Hepatocyte (in vitro differentiated cells): Measurements from ENCODE around the gene PLK5. TPM values are rescaled to one million over a fixed set of nuclear protein-coding genes. Genes with fewer than 3 reads are reported as not detected.

ENCODE experiments used
- DNase-seq: peaks from one replicate; pipeline ENCODE4 v3.0.0-alpha.2; 2016; ENCODE audit warnings: low spot score
- H2AFZ ChIP-seq: fragments of 200-600 bp; sonication (generic); 2 replicates; pipeline ENCODE4 v1.6.0; 2016; ENCODE audit warnings: antibody characterized with exemption, mild to moderate bottlenecking
- H3K27ac ChIP-seq: fragments of 200-600 bp; sonication (generic); 2 replicates; pipeline ENCODE4 v1.5.1; 2016; ENCODE audit warnings: mild to moderate bottlenecking
- H3K27me3 ChIP-seq: fragments of 200-600 bp; sonication (generic); 2 replicates; pipeline ENCODE4 v1.6.1; 2016
- H3K36me3 ChIP-seq: fragments of 200-600 bp; sonication (generic); replicated peaks from 2 replicates; pipeline ENCODE4 v1.5.1; 2016; ENCODE audit warnings: low read depth; ENCODE audit not compliant: insufficient read depth
- H3K4me1 ChIP-seq: fragments of 200-600 bp; sonication (generic); 2 replicates; pipeline ENCODE4 v1.5.1; 2016; ENCODE audit warnings: mild to moderate bottlenecking, moderate library complexity; ENCODE audit not compliant: insufficient read depth
- H3K4me2 ChIP-seq: fragments of 200-600 bp; sonication (generic); 2 replicates; pipeline ENCODE4 v1.6.0; 2016
- H3K4me3 ChIP-seq: fragments of 200-600 bp; sonication (generic); 2 replicates; pipeline ENCODE4 v1.5.1; 2016; ENCODE audit warnings: mild to moderate bottlenecking
- H3K79me2 ChIP-seq: fragments of 200-600 bp; sonication (generic); 2 replicates; pipeline ENCODE4 v1.6.0; 2017; ENCODE audit warnings: mild to moderate bottlenecking
- H3K9me2 ChIP-seq: fragments of 200-600 bp; sonication (generic); replicated peaks from 2 replicates; pipeline ENCODE4 v1.6.0; 2017; ENCODE audit warnings: mild to moderate bottlenecking; ENCODE audit not compliant: insufficient read depth
- H3K9me3 ChIP-seq: fragments of 200-600 bp; sonication (generic); 2 replicates; pipeline ENCODE4 v1.5.1; 2016; ENCODE audit warnings: low read depth, mild to moderate bottlenecking
- H4K20me1 ChIP-seq: fragments of 200-600 bp; sonication (generic); 2 replicates; pipeline ENCODE4 v1.6.0; 2016; ENCODE audit warnings: mild to moderate bottlenecking; ENCODE audit not compliant: insufficient read depth, poor library complexity, severe bottlenecking
- EZH2 ChIP-seq: fragments of 200-600 bp; sonication (generic); IDR thresholded peaks from 2 replicates; pipeline ENCODE4 v1.6.1; 2016; ENCODE audit warnings: antibody characterized with exemption, mild to moderate bottlenecking, borderline replicate concordance
- EZH2phosphoT487 ChIP-seq: fragments of 200-600 bp; sonication (generic); IDR thresholded peaks from one replicate; pipeline ENCODE4 v1.6.1; 2018; ENCODE audit warnings: antibody characterized with exemption, mild to moderate bottlenecking, low read depth, moderate library complexity; ENCODE audit not compliant: unreplicated experiment, severe bottlenecking
- WGBS: methylation state at CpG from one replicate; pipeline ENCODE4 v1.1.6; 2016; ENCODE audit warnings: low lambda C conversion rate; ENCODE audit errors: missing lambda C conversion rate; 5-methylcytosine and 5-hydroxymethylcytosine counted together
- polyA plus RNA-seq: library from polyadenylated mRNA; unstranded; fragments of >200 nt; fragmentation: Nextera tagmentation; extraction: Ambion mirVana; gene quantifications from 2 replicates; pipeline ENCODE4 v1.2.1, GENCODE V29; 2016
- total RNA-seq: library from RNA; depleted of rRNA; stranded (reverse); fragments of >200 nt; gene quantifications from 2 replicates; pipeline ENCODE4 v1.2.3, GENCODE V29; 2014
- TF ChIP-seq, protein P1 (sequence below): fragments of 200-600 bp; sonication (generic); IDR thresholded peaks from 2 replicates; pipeline ENCODE4 v1.5.1; 2016; ENCODE audit warnings: antibody characterized with exemption, mild to moderate bottlenecking; ENCODE audit not compliant: poor library complexity

Gene PLK5
- total and polyA plus RNA-seq, 2 experiments from 2014 or later, result 0.53 TPM; not detected in 1

DNA sequence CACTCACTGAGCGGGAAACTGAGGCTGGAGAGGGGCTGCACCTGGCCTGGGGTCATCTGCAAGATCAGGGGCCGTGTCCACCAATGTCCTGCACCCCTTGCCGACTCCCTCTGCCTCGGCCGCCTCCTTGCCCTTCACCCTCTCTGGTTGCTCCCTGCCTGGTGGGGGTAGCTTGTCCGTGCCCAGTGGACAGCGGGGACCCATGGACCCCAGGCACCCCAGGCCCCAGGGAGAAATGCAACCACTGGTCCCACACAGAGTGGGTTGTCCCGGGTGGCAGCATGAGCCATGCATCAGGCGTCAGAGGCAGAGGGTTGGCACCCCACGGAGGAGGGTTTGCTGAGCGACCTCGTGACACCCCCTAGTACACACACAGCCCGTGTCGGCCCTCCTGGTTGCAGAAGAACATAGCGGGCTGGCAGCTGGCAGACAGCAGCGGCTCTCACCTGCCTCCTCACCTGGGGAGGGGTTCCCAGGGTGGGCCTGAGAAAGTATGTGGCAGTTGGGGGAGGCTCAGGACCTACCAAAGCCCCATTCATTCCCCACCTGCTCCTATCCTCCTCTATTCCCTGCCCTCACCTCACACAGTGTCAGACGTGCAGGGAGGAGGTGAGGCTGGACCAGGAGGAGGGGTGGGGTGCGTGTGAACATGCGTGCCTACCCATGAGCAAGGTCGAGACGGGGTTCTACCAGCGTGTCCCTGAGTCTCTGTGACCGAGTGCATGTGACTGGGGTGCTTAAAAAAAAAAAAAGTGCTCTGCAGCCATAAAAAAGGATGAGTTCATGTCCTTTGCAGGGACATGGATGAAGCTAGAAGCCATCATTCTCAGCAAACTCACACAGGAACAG is 19.7 kb upstream of the PLK5 start:
- Histone ChIP-seq H3K9me3 (no peaks in the 10 kb centered on the region), H3K9me2 (no peaks in the 10 kb centered on the region), H3K4me1 (peaks cover 7% of the 10 kb centered on the region), H4K20me1 (no peaks in the 10 kb centered on the region), H2AFZ (no peak overlapping the region), H3K4me2 (peak overlapping the region; percentile 74), H3K79me2 (no peaks in the 10 kb centered on the region), H3K36me3 (no peaks in the 10 kb centered on the region), H3K27ac (no peak overlapping the region), H3K4me3 (no peak overlapping the region), H3K27me3 (no peaks in the 10 kb centered on the region)
- WGBS, result 68% methylated on average over 23 of the region's 23 CpGs
- DNase-seq, result no peak
- no peak for TF ChIP-seq EZH2
- TF ChIP-seq EZH2phosphoT487, result no peak
- TF ChIP-seq, protein P1, sequence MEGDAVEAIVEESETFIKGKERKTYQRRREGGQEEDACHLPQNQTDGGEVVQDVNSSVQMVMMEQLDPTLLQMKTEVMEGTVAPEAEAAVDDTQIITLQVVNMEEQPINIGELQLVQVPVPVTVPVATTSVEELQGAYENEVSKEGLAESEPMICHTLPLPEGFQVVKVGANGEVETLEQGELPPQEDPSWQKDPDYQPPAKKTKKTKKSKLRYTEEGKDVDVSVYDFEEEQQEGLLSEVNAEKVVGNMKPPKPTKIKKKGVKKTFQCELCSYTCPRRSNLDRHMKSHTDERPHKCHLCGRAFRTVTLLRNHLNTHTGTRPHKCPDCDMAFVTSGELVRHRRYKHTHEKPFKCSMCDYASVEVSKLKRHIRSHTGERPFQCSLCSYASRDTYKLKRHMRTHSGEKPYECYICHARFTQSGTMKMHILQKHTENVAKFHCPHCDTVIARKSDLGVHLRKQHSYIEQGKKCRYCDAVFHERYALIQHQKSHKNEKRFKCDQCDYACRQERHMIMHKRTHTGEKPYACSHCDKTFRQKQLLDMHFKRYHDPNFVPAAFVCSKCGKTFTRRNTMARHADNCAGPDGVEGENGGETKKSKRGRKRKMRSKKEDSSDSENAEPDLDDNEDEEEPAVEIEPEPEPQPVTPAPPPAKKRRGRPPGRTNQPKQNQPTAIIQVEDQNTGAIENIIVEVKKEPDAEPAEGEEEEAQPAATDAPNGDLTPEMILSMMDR, result no peak

DNA sequence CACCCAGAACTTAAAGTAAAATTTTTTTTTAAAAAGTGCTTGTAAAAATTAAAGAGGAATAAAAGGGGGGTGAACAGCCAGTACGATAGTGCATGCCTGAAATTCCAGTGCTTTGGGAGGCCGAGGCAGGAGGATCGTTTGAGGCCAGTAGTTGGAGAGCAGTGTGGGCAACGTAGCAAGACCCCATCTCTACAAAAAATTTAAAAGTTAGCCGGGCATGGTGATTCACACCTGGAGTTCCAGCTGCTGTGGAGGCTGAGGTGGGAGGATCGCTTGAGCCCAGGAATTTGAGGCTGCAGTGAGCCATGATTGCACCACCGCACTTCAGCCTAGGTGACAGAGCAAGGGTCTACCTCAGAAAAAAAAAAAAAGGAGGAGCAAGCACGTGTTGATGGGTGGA is 18.9 kb upstream of the PLK5 start:
- no peak overlapping the region for H3K4me3 ChIP-seq
- H3K9me2 ChIP-seq, result no peaks in the 10 kb centered on the region
- TF ChIP-seq, protein P1, result no peak
- TF ChIP-seq EZH2phosphoT487, result no peak
- no peak for TF ChIP-seq EZH2
- H3K36me3 ChIP-seq, result no peaks in the 10 kb centered on the region
- 86% methylated on average over 8 of the region's 8 CpGs for WGBS
- H3K27me3 ChIP-seq, result no peaks in the 10 kb centered on the region
- H4K20me1 ChIP-seq, result no peaks in the 10 kb centered on the region
- no peak for DNase-seq
- no peak overlapping the region for H3K4me2 ChIP-seq
- no peaks in the 10 kb centered on the region for H3K79me2 ChIP-seq
- H2AFZ ChIP-seq, result no peak overlapping the region
- H3K4me1 ChIP-seq, result peaks cover 15% of the 10 kb centered on the region
- H3K9me3 ChIP-seq, result no peaks in the 10 kb centered on the region
- no peak overlapping the region for H3K27ac ChIP-seq

DNA sequence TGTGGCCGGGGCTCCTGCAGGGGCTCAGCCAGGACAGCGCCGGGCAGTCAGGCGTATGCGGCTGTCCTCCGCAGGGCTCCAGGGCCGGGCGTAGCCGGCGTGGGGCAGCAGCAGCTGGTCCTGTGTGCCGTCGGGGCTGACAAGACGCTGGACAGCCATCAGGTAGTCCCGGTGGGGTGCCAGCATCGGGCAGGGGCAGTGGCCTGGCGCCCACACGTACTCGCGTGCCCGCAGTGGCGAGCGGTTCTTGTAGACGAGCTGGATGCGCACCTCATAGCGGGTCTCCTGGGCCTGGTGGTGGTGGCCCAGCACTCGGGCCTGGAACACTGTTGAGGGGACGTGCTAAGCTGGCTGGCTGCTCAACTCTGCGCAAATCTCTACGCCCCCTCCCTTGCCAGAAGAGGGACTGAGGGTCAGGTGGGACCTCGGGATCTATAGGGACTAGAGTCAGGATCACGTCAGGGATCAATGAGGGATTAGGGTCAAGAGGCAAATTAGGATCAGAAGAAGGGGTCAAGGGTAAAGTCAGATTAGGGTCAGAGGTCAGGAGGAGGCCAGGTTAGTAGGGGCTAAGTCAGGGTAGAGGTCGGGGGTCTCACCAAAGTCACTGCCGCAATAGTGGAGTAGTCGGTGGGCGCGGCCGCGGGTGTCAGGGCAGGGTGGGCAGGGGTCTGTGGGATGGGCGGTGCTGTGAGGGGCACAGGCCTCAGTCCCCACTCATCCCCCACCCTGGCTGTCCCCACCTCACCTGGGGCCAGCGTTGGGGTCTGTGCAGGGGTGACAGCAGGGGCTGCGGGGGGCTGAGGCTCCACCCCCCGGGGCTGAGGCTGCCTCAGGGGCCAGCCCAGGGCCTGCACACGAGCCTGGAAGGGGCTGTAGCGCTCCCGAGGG is 17.6 kb upstream of the PLK5 start:
- Histone ChIP-seq H3K4me3 (no peak overlapping the region), H3K4me1 (peaks cover 27% of the 10 kb centered on the region)
- 95% methylated on average over 33 of the region's 45 CpGs for WGBS

More for the DNA sequence above, 17.6 kb upstream of the PLK5 start:
- Histone ChIP-seq H2AFZ (no peak overlapping the region), H3K4me2 (no peak overlapping the region), H3K27me3 (no peaks in the 10 kb centered on the region), H3K79me2 (no peaks in the 10 kb centered on the region), H3K36me3 (no peaks in the 10 kb centered on the region), H3K9me2 (no peaks in the 10 kb centered on the region), H3K9me3 (no peaks in the 10 kb centered on the region), H3K27ac (no peak overlapping the region), H4K20me1 (no peaks in the 10 kb centered on the region)
- no peak for TF ChIP-seq EZH2
- TF ChIP-seq, protein P1, result no peak
- no peak for TF ChIP-seq EZH2phosphoT487
- no peak for DNase-seq
